ENCODE data around the gene VSIG10L.

VSIG10L gene

GRCh38 chr19:51337861-51338562, 3.9 kb downstream of the VSIG10L start:
- no peak for DNase-seq

DNA sequence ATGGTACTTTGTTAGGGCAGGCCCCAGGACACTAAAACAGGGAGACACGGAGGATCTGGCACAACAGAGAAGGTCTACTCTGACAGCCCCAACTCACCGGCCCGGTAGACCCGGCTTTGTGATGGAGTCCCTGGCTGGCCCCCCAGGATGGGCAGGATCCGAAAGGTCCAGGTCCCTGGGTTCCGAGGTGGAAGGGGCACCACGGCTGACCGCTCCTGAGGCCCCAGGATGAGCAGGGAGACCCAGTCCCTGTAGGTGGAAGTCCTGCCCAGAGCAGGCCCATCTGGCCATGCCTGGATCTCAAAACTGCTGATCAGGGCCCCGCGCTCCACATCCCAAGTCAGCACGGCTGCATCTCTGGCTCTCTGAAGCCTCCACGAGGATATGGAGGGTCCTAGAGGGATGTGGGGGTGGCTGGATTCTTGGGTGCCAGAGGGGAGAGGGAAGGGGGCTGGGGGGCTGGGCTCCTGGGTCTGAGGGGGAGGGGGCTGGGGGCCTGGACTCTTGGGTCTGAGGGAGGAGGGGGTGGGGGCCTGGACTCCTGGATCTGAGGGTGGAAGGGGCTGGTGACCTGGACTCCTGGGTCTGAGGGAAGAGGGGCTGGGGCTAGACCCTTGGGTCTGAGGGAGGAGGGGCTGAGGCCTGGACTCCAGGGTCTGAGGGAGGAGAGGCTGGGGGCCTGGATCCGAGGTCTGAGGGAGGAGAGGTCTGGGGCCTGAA, 4.6 kb downstream of the VSIG10L start:
- DNase-seq, result no peak

- no peak for DNase-seq
Observed at GRCh38 chr19:51333836-51334460, 8.0 kb downstream of the VSIG10L start.

DNA sequence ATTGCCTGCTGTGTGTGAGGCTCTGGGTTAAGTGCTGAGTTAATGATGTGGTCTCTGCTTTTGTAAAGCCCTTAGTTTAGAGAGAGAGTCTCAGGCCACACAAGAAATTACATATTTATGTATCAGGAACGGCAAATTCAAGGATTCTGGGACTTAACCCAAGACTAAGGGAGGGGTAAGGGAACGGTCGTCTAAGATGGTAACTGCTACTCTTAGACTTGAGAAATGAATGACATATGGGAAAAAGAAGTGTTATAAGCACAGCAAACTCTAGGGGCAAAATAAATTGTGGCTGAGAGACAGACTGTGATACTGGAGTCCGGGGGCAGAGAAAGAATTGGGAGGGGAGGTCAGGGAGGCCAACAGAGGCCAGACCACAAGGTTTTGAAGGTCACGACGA, 10.2 kb downstream of the VSIG10L start:
- no peak for DNase-seq

DNA sequence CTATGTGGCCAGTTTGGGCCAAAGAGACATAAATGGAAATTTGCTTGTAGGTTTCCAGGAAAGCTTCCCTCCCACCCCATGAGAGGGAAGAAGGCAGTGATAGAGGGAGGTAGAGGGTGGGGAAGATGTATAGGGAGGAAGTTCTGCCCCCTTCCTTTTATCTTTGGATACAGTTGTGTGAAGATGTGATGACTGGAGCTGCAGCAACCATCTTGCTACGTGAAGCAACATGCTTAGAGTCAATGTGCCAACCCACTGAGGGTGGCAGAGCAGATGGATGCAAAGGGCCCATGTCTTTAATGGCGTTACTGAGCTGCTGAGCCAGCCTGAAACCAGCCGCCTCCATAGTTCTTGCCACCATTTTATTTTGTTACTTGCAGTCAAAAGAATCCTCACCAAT, 10.7 kb downstream of the VSIG10L start:
- no peak for DNase-seq

DNA sequence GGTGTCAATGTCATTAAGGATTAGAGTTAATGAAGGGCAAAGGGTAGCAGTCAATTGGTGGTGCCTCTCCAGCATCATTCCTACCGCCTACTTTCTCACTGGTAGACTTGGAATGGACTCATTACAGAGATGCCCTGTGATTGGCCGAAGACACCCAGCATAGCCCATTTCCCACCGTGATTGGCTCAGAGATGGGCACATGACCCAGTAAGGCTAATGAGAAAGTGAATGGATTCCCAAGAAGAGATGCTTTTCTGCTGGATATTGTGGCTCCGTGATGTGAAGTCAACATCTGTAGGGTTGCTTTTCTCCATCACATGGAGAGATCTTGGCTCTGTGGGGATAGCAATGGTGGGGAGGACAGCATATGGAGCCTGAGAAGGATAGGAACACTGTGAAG, 11.6 kb downstream of the VSIG10L start:
- DNase-seq, result no peak

- no peak for DNase-seq
Observed at GRCh38 chr19:51329411-51329810, 12.5 kb downstream of the VSIG10L start.

DNA sequence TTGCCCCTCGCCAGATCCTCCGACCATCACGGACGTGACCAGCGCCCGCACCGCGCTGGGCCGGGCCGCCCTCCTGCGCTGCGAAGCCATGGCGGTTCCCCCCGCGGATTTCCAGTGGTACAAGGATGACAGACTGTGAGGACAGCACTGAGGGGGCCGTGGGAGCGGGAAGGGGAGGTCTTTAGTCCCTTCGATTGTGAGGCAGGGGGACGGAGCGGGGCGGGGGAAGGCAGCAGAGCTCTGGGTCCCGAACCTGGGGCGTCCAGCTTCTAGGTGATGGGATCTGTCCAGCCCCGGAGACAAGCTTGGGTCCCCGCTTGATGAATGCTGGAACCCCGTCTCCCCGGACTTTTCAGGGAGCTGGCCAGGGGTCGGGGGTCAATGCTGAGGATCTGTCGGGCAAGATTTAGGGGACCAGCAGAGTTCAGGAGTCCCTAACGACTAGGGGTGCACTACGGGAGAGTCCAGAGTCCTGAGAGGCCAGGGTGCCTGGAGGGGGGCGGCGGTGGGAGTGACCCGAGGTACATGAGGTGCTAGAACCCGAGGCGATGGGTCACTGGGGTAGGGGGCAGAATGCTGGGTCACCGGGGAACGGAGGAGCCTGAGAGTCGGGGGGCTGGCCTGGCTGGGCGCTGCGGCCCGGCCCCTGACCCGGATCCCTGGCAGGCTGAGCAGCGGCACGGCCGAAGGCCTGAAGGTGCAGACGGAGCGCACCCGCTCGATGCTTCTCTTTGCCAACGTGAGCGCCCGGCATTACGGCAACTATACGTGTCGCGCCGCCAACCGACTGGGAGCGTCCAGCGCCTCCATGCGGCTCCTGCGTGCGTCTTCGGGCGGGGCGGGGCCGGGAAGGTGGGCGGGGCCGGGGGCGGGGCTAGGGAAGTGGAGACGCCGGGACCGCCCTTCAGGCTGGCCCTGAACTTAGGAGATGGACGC, 14.6 kb downstream of the VSIG10L start:
- DNase-seq, result no peak

DNA sequence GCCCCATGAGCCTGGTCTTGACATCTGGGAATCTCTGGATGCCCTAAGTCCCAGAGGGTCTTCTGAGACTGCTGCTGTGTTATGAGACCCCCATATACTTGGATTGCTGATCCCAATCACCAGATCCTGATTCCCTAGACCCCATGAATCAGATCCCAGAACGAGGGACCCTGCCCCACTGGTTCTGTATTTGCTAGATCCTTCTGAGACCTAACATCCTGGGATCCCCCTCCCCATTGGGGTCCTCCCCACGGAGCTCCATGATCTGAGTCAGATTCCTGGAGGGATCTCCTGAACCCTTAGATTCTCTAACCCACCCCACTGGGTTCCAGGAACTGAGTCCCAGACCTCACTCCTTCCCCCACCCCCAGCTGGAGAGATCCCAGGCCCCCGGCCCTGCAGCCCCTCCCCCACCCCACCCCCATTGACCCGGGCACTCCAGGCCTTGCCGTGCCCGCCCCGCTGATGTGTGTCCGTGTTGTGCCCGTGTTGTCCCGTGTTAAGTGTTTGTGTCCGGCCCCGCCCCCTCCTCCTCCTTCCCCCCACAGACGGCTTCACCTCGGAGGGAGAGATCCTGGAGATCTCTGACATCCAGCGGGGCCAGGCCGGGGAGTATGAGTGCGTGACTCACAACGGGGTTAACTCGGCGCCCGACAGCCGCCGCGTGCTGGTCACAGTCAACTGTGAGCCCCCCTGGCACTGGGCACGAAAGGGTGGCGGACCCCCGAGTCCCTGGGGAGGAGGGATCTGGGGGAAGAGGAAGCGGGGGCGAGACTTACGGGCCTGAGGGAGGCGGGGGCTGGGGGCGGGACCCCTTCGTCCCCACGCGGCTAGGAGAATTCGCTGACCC, 15.5 kb downstream of the VSIG10L start:
- DNase-seq, result no peak

DNA sequence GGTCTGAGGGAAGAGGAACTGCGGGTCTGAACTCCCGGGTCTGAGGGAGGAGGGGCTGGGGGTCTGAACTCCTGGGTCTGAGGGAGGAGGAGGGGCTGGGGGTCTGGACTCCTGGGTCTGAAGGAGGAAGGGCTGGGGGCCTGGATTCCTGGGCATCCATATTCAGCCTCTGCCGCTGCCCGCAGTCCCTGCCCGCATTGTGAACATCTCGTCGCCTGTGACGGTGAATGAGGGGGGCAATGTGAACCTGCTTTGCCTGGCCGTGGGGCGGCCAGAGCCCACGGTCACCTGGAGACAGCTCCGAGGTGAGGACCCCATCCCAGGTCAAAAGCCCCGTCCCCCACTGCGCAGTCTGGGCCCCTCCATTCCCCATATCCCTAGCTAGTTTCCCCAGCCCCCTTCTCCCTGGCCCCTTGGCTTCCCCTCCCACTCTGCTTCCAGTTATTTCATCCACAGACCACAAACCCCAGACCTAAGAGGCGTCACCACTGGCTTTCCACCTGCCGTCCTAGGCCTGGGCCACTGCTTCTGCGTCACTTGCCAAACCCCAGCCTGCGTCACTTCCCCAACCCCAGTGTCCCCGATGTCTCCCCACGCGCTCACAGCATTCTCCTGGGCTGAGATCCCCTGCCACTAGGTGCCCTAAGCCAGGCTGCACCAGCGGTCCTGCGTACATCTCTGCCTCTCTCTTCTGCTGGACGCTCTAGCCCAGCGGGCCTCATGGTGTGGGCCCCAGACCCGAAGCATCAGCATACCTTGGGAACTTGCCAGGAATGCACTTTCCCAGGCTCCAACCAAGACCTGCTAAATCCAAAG, 16.6 kb downstream of the VSIG10L start:
- DNase-seq, result no peak

GRCh38 chr19:51324167-51324481, 17.8 kb downstream of the VSIG10L start:
- DNase-seq, result no peak

GRCh38 chr19:51323481-51324166, 18.3 kb downstream of the VSIG10L start:
- DNase-seq, result no peak

GRCh38 chr19:51321799-51322198, 20.1 kb downstream of the VSIG10L start:
- no peak for DNase-seq

GRCh38 chr19:51320280-51320657, 21.7 kb downstream of the VSIG10L start:
- peak; percentile 57 for DNase-seq

DNA sequence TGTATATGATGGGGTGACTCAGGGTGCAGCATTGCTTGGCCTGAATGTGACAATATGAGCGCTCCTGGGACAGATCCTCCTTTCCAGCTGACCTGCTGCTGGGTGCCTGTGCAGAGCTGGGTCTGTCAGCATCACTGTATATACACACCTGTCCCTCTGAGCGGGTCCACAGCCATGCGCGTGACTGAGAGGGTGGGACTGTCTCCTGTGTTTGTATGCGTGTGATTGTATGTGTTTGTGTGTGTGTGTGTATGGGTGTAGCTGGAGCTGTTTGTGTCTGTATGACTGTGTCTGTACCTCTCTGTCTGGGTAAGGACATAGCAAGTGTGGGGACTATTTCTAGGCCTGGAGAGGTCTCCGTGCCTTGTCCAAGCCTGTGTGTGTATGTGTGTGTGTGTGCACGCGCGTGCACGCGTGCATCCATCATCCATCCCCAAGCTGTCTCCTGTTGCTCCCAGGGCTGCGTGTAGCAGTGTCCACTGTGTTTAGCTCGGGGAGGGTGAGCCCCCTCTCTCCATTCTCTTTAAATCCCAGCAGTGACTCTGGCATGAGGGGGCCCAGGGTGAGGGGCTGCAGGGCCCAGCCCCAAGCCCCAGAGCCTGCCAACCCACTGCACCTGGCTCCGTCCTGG, 22.2 kb downstream of the VSIG10L start:
- peak; percentile 26 for DNase-seq

GRCh38 chr19:51318687-51319648, 23.0 kb downstream of the VSIG10L start:
- DNase-seq, result no peak

GRCh38 chr19:51317968-51318367, 24.0 kb downstream of the VSIG10L start:
- no peak for DNase-seq

- DNase-seq, result no peak
Observed at GRCh38 chr19:51317376-51317775, 24.6 kb downstream of the VSIG10L start.

DNA sequence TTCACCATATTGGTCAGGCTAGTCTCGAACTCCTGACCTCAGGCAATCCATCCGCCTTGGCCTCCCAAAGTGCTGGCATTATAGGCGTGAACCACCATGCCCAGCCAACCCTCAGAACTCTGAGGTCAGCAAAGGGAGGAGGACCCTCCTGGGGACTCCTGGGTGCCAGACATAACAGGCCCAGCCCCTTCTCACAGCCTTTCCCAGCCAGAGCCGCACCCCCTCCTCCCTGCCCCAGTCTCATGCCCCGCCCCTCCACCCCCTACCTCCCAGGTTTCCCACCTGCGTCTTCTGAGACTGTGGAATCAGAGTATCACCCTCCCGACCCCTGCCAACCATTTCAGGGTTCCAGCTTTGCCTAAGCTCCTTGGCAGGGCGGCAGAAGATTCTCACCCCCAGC, 25.3 kb downstream of the VSIG10L start:
- no peak for DNase-seq
